Aorta (tissue), 5 donors: ENCODE measurements around the gene PLAAT1. TPM values are rescaled to one million over a fixed set of nuclear protein-coding genes. Genes with fewer than 3 reads are reported as not detected.
A peak's percentile ranks its signal among the peaks of the same experiment; 100 is the strongest.

Source experiments
- ATAC-seq: fragments of 200-7000 bp; cut with Tn5 transposase; one replicate; pipeline ENCODE4 v1.9.1; 2022; ENCODE audit warnings: moderate library complexity; ENCODE audit not compliant: low FRiP score
- DNase-seq, 2 donors: peaks; one replicate each; pipeline ENCODE4 v3.0.0-alpha.2; 2020
- H3K27ac ChIP-seq, 2 donors: one replicate each; pipeline ENCODE4 v1.5.1; 2013; ENCODE audit warnings: low read length in 2 of 2, mild to moderate bottlenecking in 2 of 2, moderate library complexity in 2 of 2, control low read depth in 1 of 2, inconsistent platforms in 1 of 2, low read depth in 1 of 2
- H3K27me3 ChIP-seq, 2 donors: one replicate each; pipeline ENCODE4 v1.6.1; 2013; ENCODE audit warnings: control low read depth in 1 of 2, low read length in 1 of 2, mild to moderate bottlenecking in 1 of 2, moderate library complexity in 1 of 2; ENCODE audit not compliant: insufficient read depth in 2 of 2, control insufficient read depth in 1 of 2
- H3K36me3 ChIP-seq, 2 donors: one replicate each; pipeline ENCODE4 v1.6.1; 2013; ENCODE audit warnings: control low read depth in 1 of 2, low read length in 1 of 2, mild to moderate bottlenecking in 1 of 2; ENCODE audit not compliant: insufficient read depth in 2 of 2, control insufficient read depth in 1 of 2
- H3K4me1 ChIP-seq, 2 donors: one replicate each; pipeline ENCODE4 v1.6.1; 2013; ENCODE audit warnings: low read length in 2 of 2, control low read depth in 1 of 2, mild to moderate bottlenecking in 1 of 2, moderate library complexity in 1 of 2; ENCODE audit not compliant: insufficient read depth in 2 of 2, control insufficient read depth in 1 of 2
- H3K4me3 ChIP-seq, 2 donors: one replicate each; pipeline ENCODE4 v1.5.1; 2013; ENCODE audit warnings: low read length in 2 of 2, control low read depth in 1 of 2, mild to moderate bottlenecking in 1 of 2
- H3K9me3 ChIP-seq: one replicate; pipeline ENCODE4 v1.6.1; 2013; ENCODE audit warnings: mild to moderate bottlenecking, low read length; ENCODE audit not compliant: control insufficient read depth
- WGBS, 2 donors: extraction: QIAGEN DNeasy Blood & Tissue Kit; methylation state at CpG; one replicate each; pipeline ENCODE4 v1.1.7; 2013; 5-methylcytosine and 5-hydroxymethylcytosine counted together
- intact Hi-C, 2 donors: fragments of 100-400 bp; cut with DNase I; formaldehyde crosslinking; loops; one replicate each; pipeline versions ENCODE4 v1.14.2 to v1.15.0; 2022
- long read RNA-seq, 2 donors: library from polyadenylated mRNA; unstranded; transcript quantifications; one replicate each; pipeline ENCODE4 v2.0.0, GENCODE V29; 2020 to 2021
- polyA plus RNA-seq, 2 donors: library from polyadenylated mRNA; stranded (reverse); fragments of 200-250 nt; gene quantifications; one replicate each; pipeline ENCODE4 v1.2.3, GENCODE V29; 2013
- total RNA-seq, 2 donors: library from RNA; stranded (reverse); fragmentation: NEBNext Ultra II Directional; extraction: Animal tissue kit (Norgen Biotek cat#: 25700); gene quantifications; one replicate each; pipeline ENCODE4 v1.2.1, GENCODE V29; 2021
- donor health status: healthy with polysubstance abuse.
- donor health status: Bipolar disorder and iron deficiency.
- donor health status: DM: no; HTN: no; CAD: no.
- donor health status: DM: no; HTN: no; CAD: no.
- donor health status: DM: yes; HTN: yes; CAD: no.

The PLAAT1 gene
- total RNA-seq (under 1 TPM in 1 of 2 donors, not detected in 1; 0.45 TPM), polyA plus RNA-seq (under 1 TPM in 1 of 2 donors, not detected in 1; 0.63 TPM)
- long read RNA-seq, donor 1, partial matches to known transcripts, result 0 of 3 reads
- long read RNA-seq, donor 1, other reads (novel, unspliced or antisense), result 2 of 3 reads
- long read RNA-seq, donor 2, result 0 reads

GRCh38 chr3:193240850-193241706 lies at the start of gene PLAAT1:
Gene PLAAT1 (plus strand): TSS chr3:193241222. CDS start chr3:193255651, 14,429 bp downstream.
- Histone ChIP-seq H3K36me3 (no peaks in the 10 kb centered on the region), H3K27ac (peak within 1 kb of the TSS in 1 of 2 donors; percentile 74), H3K27me3 (no peaks in the 10 kb centered on the region), H3K9me3 (no peaks in the 10 kb centered on the region), H3K4me1 (no peaks in the 10 kb centered on the region), H3K4me3 (peak within 1 kb of the TSS; percentile 1 to 77)
- intact Hi-C loops, result no loop called here
- ATAC-seq (peak; percentile 74), DNase-seq (peak; percentile 68 to 84)
- 1% methylated on average over 58 to 93 of the region's 93 CpGs for WGBS, 2 donors

DNA sequence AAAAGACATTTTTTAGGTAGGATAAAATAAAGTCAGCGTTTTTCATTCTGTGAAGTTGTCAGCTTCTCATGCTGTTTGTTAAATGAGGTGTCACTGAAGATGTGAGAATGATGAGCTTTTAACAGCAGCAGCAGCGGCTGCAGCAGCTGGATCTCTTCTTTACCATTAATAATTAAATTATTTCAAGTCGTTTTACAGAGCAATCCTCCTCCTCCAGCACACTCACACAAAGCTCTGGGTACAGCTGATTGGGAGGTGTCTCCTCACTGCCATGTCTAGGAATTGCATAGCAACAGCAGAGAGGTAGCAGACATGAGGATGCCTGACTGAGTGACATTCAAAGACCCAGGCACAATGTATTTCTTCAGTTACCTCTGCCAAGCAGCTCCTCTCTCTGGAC lies 46.7 kb upstream of the PLAAT1 start:
- no peak for DNase-seq
- Histone ChIP-seq H3K9me3 (no peaks in the 10 kb centered on the region), H3K36me3 (no peaks in the 10 kb centered on the region), H3K27me3 (no peaks in the 10 kb centered on the region), H3K27ac (no peak overlapping the region), H3K4me3 (no peak overlapping the region), H3K4me1 (no peaks in the 10 kb centered on the region)
- 24 to 28% methylated on average over 3 of the region's 3 CpGs for WGBS, 2 donors
- ATAC-seq, result no peak
- intact Hi-C loops, result loop anchor here in 1 of 2 donors (10.0 kb wide), 1 partner anchor 90 kb away; no protein-coding TSS in a partner anchor

- Histone ChIP-seq H3K4me1 (no peaks in the 10 kb centered on the region), H3K27ac (no peak overlapping the region), H3K4me3 (no peak overlapping the region), H3K27me3 (no peaks in the 10 kb centered on the region), H3K36me3 (no peaks in the 10 kb centered on the region), H3K9me3 (no peaks in the 10 kb centered on the region)
- ATAC-seq (no peak), DNase-seq (no peak)
- intact Hi-C loops, result loop anchor here in 1 of 2 donors (10.0 kb wide), 1 partner anchor 88 kb away; no protein-coding TSS in a partner anchor
- 68 to 76% methylated on average over 2 of the region's 2 CpGs for WGBS, 2 donors
Observed at GRCh38 chr3:193196746-193197145, 44.3 kb upstream of the PLAAT1 start.

GRCh38 chr3:193207290-193208273 lies 33.4 kb upstream of the PLAAT1 start:
- Histone ChIP-seq H3K27me3 (peaks cover 0 to 2% of the 10 kb centered on the region in 2 donors), H3K36me3 (no peaks in the 10 kb centered on the region), H3K4me1 (no peaks in the 10 kb centered on the region), H3K4me3 (no peak overlapping the region), H3K9me3 (no peaks in the 10 kb centered on the region), H3K27ac (no peak overlapping the region)
- intact Hi-C loops, result no loop called here
- ATAC-seq, result no peak
- WGBS, 2 donors, result 30 to 32% methylated on average over 5 of the region's 5 CpGs
- DNase-seq, result no peak

DNA sequence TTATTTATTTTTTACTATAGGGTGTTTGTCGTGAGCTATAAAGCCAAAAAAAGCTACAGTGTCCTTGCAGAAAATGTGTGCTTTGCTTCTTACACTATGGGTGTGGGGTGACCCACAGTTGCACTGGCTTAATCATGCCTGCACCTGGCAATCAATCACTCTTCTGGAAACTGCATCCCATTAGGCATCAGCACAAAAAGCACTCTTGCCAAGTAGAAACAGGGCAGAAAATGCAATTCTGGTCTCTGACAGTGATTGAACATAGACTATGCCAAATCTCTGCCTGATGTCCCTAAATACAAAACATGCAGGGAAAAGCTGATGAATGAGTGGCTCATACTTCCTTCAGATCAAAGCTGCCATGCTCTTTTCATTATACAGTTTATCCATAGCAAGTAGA lies 30.4 kb upstream of the PLAAT1 start:
- intact Hi-C loops, result no loop called here
- no peak for DNase-seq
- H3K27me3 ChIP-seq, result no peaks in the 10 kb centered on the region
- no peaks in the 10 kb centered on the region for H3K9me3 ChIP-seq
- no peak overlapping the region for H3K4me3 ChIP-seq
- H3K4me1 ChIP-seq, result no peaks in the 10 kb centered on the region
- no peak for ATAC-seq
- 70 to 85% methylated on average over 1 of the region's 1 CpG for WGBS, 2 donors
- no peaks in the 10 kb centered on the region for H3K36me3 ChIP-seq
- H3K27ac ChIP-seq, result no peak overlapping the region

DNA sequence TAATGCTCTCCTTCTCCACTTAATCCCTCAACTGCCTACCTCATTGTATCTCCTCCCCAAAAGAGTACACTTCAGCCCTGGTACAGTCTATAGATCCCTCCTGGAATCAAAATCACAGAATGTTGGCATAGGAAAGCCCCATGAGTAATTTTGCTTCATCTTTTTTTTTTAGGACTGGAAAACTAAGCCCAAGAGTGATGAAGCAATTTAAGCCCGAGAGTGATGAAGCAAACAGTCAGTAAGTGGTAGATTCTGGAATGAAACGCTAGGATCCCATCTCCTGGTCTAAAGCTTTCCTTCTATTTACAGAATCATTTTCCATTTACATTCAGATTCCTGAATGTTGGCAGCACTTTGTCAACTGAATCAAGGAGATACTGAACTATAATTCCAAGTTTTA lies 29.8 kb upstream of the PLAAT1 start:
- 49 to 64% methylated on average over 2 of the region's 2 CpGs for WGBS, 2 donors
- Histone ChIP-seq H3K27me3 (no peaks in the 10 kb centered on the region), H3K4me1 (no peaks in the 10 kb centered on the region), H3K4me3 (no peak overlapping the region), H3K9me3 (no peaks in the 10 kb centered on the region), H3K27ac (no peak overlapping the region), H3K36me3 (no peaks in the 10 kb centered on the region)
- intact Hi-C loops, result no loop called here
- no peak for DNase-seq
- no peak for ATAC-seq

DNA sequence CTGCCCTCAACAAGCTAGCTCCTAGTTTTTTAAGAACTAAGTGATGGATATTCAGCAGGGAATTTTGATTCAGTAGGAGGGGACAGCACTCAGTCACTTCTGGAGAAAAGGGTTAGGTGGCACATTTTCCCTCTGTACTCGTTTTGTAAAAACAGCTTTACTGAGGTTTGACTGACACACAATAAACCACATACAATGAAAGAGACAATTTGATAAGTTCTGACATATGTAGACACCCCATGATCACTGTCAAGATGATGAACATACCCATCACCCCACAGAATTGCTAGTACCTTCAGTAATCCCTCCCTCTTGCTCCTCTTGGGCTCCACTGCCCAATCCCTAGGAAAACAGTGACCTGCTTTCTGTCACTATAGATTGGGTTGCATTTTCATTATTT lies 29.0 kb upstream of the PLAAT1 start:
- H3K36me3 ChIP-seq, result no peaks in the 10 kb centered on the region
- no peak for DNase-seq
- no peak overlapping the region for H3K27ac ChIP-seq
- no peaks in the 10 kb centered on the region for H3K4me1 ChIP-seq
- ATAC-seq, result no peak
- H3K4me3 ChIP-seq, result no peak overlapping the region
- intact Hi-C loops, result no loop called here
- peaks cover 1% of the 10 kb centered on the region for H3K9me3 ChIP-seq
- H3K27me3 ChIP-seq, result no peaks in the 10 kb centered on the region
- WGBS, 2 donors, result 23 to 32% methylated on average over 1 of the region's 1 CpG

- Histone ChIP-seq H3K36me3 (no peaks in the 10 kb centered on the region), H3K9me3 (peaks cover 2% of the 10 kb centered on the region), H3K4me3 (no peak overlapping the region), H3K27ac (no peak overlapping the region), H3K4me1 (no peaks in the 10 kb centered on the region), H3K27me3 (no peaks in the 10 kb centered on the region)
- DNase-seq (no peak), ATAC-seq (no peak)
- 52 to 62% methylated on average over 1 of the region's 1 CpG for WGBS, 2 donors
- intact Hi-C loops, result no loop called here
Observed at GRCh38 chr3:193212844-193213243, 28.2 kb upstream of the PLAAT1 start.
